Activated B cell treated with CpG ODN at 0.5 μM for 24 hours (primary cell): Measurements from ENCODE around the gene TBL1X. TPM values are rescaled to one million over a fixed set of nuclear protein-coding genes. Genes with fewer than 3 reads are reported as not detected.

Experiments used
- ATAC-seq: fragments of 200-7000 bp; cut with Tn5 transposase; one replicate; pipeline ENCODE4 v1.10.0; 2021; ENCODE audit warnings: low read depth, mild to moderate bottlenecking, moderate library complexity
- CTCF ChIA-PET: fragments of 350-600 bp; sonication (Branson Sonifier 250); formaldehyde crosslinking; loops from one replicate; lab custom pipeline; 2021; ENCODE audit warnings: antibody characterized with exemption; lab: Charles Lee
- POLR2A ChIA-PET: fragments of 350-600 bp; sonication (Branson Sonifier 250); formaldehyde crosslinking; loops from one replicate; lab custom pipeline; 2021; ENCODE audit warnings: antibody characterized with exemption; lab: Charles Lee
- DNase-seq: peaks from one replicate; pipeline ENCODE4 v3.0.0; 2022
- H3K27ac Mint-ChIP-seq: one replicate; pipeline ENCODE4 v1.8.0; 2020; ENCODE audit warnings: mixed read lengths
- H3K27me3 Mint-ChIP-seq: one replicate; pipeline ENCODE4 v1.8.0; 2021; ENCODE audit warnings: mixed read lengths
- H3K36me3 Mint-ChIP-seq: one replicate; pipeline ENCODE4 v1.8.0; 2021; ENCODE audit warnings: low read depth, mixed read lengths
- H3K4me1 Mint-ChIP-seq: one replicate; pipeline ENCODE4 v1.8.0; 2021; ENCODE audit warnings: mixed read lengths
- H3K4me3 Mint-ChIP-seq: one replicate; pipeline ENCODE4 v1.8.0; 2020; ENCODE audit warnings: mild to moderate bottlenecking, mixed read lengths
- H3K9me3 Mint-ChIP-seq: one replicate; pipeline ENCODE4 v1.8.0; 2020; ENCODE audit warnings: mixed read lengths
- intact Hi-C: fragments of 100-400 bp; cut with micrococcal nuclease; formaldehyde crosslinking; loops from one replicate; pipeline ENCODE4 v1.15.1; 2024
- total RNA-seq: library from RNA; stranded (reverse); gene quantifications from 2 replicates; pipeline ENCODE4 v1.2.3, GENCODE V29; 2022
- TF ChIP-seq, protein P1 (sequence below): fragments of 200-600 bp; IDR thresholded peaks from one replicate; pipeline ENCODE4 v1.8.0; 2022; ENCODE audit warnings: antibody characterized with exemption, mild to moderate bottlenecking

Gene TBL1X
- total RNA-seq, 1 donor from 2014 or later, result 38.5 TPM

DNA sequence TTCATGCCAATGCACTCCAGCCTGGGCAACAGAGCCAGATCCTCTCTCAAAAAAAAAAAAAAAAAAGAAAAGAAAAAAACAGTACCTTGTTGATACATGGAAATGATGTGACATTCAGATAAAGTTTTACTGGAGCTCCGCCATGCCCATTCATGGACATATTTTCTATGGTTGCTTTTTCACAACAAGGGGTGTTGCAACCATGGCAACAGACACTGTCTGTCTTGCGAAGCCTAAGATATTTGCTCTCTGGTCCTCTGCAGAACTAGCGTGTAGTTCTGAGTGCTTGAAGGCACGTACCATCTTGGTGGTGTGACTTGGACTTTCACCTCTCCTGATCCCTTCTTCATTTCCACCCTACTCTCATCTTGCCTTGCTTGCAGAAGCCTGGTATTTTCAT is 53.2 kb downstream of the TBL1X start:
- TF ChIP-seq, protein P1, sequence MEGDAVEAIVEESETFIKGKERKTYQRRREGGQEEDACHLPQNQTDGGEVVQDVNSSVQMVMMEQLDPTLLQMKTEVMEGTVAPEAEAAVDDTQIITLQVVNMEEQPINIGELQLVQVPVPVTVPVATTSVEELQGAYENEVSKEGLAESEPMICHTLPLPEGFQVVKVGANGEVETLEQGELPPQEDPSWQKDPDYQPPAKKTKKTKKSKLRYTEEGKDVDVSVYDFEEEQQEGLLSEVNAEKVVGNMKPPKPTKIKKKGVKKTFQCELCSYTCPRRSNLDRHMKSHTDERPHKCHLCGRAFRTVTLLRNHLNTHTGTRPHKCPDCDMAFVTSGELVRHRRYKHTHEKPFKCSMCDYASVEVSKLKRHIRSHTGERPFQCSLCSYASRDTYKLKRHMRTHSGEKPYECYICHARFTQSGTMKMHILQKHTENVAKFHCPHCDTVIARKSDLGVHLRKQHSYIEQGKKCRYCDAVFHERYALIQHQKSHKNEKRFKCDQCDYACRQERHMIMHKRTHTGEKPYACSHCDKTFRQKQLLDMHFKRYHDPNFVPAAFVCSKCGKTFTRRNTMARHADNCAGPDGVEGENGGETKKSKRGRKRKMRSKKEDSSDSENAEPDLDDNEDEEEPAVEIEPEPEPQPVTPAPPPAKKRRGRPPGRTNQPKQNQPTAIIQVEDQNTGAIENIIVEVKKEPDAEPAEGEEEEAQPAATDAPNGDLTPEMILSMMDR, result no peak
- Mint-ChIP-seq H3K4me3 (no peak overlapping the region), H3K36me3 (peaks cover 6% of the 10 kb centered on the region), H3K4me1 (peaks cover 61% of the 10 kb centered on the region), H3K27ac (no peak overlapping the region), H3K9me3 (no peaks in the 10 kb centered on the region), H3K27me3 (no peaks in the 10 kb centered on the region)
- POLR2A ChIA-PET, result no interaction called here
- ATAC-seq (no peak), DNase-seq (no peak)
- intact Hi-C loops, result no loop called here
- CTCF ChIA-PET, result no interaction called here

DNA sequence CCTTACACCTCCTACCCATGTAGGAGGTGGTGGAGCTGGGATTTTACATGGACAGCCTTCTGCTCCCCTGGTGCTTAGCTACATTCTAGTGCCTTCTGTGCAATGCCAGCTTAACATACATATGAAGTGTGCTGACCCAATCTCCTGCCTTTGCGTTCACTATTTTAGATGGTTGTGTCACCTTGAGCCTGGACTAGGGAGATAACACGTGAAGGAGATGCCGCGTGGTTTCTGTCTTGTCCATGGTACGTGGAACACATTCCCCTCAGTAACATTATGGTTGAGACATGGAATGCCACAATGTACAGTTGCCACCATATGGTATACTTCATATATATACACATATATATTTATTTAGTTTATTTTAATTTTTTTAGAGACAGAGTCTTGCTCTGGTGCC is 54.0 kb downstream of the TBL1X start:
- H3K4me1 Mint-ChIP-seq, result peaks cover 56% of the 10 kb centered on the region
- POLR2A ChIA-PET, result no interaction called here
- peaks cover 3% of the 10 kb centered on the region for H3K36me3 Mint-ChIP-seq
- H3K27ac Mint-ChIP-seq, result no peak overlapping the region
- no peaks in the 10 kb centered on the region for H3K27me3 Mint-ChIP-seq
- H3K4me3 Mint-ChIP-seq, result no peak overlapping the region
- DNase-seq (no peak), ATAC-seq (no peak)
- CTCF ChIA-PET, result no interaction called here
- intact Hi-C loops, result no loop called here
- TF ChIP-seq, protein P1, result no peak
- H3K9me3 Mint-ChIP-seq, result no peaks in the 10 kb centered on the region

DNA sequence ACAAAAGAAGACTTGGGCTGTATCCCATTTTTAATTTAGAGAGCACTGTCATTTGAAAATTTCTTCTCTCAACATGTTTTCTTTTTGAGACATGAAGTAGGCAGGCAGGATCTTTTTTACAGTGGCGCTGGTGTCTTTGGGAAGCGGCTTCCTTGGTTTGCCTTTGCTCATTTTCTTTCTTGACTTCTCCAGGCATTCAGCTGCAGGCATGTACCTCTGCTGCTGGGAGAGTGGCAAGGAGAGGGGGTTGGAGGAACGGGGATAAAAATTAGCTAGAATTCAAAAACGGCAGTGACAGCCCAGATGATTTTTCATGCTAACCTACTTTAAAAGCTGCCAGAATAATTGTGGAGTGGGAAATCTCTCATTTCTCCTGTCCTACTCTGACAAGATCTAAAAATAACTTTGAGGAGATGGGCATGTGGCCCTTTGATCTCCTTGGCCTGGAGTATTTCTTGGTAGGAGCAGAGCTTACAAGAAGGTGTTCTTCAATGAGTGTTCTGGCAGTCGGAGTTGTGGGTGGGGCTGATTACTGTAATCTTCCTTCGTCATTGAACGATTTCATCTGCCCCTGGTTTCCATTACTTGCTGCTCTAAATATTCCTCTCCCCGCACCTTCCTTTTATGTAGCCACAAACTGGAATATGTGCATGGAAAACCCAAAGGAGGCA is 54.8 kb downstream of the TBL1X start:
- H3K4me1 Mint-ChIP-seq, result peaks cover 56% of the 10 kb centered on the region
- TF ChIP-seq, protein P1, result no peak
- POLR2A ChIA-PET, result no interaction called here
- intact Hi-C loops, result no loop called here
- H3K4me3 Mint-ChIP-seq, result no peak overlapping the region
- no peak for ATAC-seq
- CTCF ChIA-PET, result no interaction called here
- DNase-seq, result no peak
- no peaks in the 10 kb centered on the region for H3K27me3 Mint-ChIP-seq
- peaks cover 5% of the 10 kb centered on the region for H3K36me3 Mint-ChIP-seq
- H3K9me3 Mint-ChIP-seq, result no peaks in the 10 kb centered on the region
- no peak overlapping the region for H3K27ac Mint-ChIP-seq

DNA sequence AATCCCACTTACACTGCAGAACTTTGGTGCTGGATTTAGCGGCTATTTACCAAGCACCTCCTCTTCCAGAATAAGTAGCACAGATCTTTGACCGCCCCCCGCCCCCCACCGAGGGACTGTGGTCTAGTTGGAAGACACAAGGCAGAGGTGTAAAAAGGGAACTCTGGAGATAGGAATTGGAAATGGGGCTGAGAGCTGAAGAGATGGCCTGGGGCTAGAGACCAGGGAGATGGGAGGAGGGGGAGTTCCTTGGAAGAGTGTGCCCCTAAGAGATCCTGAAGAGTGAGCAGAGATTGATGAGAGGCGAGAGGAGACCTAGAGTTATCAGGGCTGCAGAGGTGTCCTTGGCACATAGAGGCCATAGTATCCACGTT is 55.3 kb downstream of the TBL1X start:
- Mint-ChIP-seq H3K27ac (no peak overlapping the region), H3K4me3 (no peak overlapping the region), H3K9me3 (no peaks in the 10 kb centered on the region), H3K36me3 (peaks cover 3% of the 10 kb centered on the region), H3K4me1 (peaks cover 56% of the 10 kb centered on the region), H3K27me3 (no peaks in the 10 kb centered on the region)
- DNase-seq (no peak), ATAC-seq (no peak)
- ChIA-PET POLR2A (no interaction called here), CTCF (no interaction called here)
- intact Hi-C loops, result no loop called here
- TF ChIP-seq, protein P1, result no peak

DNA sequence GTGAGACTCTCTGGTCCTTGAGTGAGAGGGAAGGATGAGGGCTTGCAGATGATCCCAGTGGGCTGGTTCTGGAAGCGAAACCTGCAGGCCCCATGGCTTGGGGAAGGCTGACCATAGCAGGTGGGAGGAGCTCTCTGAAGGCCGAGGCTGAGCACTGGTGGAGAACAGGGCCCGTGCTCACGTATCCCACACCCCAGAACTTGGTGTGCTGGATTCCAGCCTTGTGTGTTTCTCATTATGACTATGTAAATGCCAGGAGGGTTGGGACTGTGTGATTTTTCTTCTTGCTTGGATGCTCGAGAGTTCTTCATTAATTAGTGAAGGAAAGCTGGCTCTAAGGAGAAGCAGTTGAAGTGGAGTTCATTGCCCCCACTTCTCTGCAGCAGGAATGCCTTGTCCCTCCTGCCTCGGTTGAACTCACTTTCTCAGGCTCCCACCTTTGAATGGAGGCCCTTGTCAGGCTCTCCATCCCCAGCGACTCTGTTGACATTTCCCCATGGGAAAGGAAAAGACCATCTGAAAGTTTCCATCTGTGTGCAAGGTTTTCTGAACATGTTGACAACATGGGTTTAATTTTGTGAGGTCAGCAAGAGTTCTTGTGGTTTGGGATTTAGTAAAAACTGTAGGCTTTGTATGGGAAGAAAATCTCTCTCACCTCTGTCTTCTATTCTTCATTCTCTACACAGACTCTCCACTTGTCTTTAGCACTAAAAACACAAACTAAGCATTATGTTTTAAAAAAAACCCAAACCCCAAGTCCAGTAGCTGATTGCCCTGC is 57.7 kb downstream of the TBL1X start:
- Mint-ChIP-seq H3K4me1 (peaks cover 52% of the 10 kb centered on the region), H3K36me3 (peaks cover 2% of the 10 kb centered on the region), H3K27ac (peak overlapping the region; percentile 24), H3K4me3 (no peak overlapping the region), H3K9me3 (no peaks in the 10 kb centered on the region), H3K27me3 (no peaks in the 10 kb centered on the region)
- ChIA-PET POLR2A (no interaction called here), CTCF (no interaction called here)
- DNase-seq (no peak), ATAC-seq (no peak)
- TF ChIP-seq, protein P1, result no peak
- intact Hi-C loops, result no loop called here
